HG03460 (cell line): ENCODE results near the gene ENTPD6.

Experiments
- ATAC-seq: cut with Tn5 transposase; IDR thresholded peaks from one replicate; pipeline ENCODE4 v1.9.1; 2021; ENCODE audit not compliant: unreplicated experiment

ENTPD6 gene

GRCh38 chr20:25274481-25274880 is 79.0 kb downstream of the ENTPD6 start:
- no peak for ATAC-seq

DNA sequence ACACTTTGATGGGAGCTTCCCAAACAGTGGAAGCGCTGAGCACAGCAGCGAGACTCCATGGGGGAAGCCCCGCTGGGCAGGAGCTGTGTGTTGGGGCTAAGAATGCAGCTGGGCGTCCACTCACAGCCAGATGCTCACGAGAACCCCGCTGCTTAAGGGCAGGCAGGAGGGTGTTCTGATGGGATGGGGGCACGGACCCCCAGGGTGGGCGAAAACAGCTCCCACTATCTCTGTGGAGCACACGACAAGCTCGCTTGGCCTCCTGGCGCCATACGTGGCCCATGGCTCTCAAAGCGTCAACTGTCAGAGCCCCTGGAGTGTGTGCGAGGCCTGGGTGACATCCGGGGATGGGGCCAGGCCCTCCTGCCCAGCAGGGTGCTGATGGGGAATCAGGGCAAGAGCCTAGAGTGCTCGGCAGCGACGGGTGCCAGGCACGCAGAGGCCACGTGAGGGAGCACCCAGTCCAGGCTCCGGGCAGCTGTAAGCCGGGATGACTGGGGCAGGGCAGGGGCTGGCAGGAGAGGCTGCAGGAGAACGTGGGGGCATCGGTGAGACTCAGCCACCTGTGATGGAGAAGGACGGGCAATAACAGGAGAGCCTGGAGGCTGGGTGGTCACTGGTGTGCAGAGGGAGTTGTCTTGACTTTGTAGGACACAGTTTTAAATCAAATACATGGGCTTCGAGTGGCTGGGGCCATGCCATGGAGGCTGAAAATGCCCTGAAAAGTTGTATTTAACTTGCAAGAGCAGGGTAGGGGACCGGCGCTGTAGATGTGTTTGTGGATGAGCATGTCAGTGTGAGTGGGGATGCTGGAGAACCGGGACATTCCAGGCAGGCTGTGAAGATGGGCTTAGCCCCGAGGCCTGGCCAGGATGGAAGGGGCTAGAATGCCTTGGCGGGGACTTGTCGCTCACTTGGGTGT is 79.6 kb downstream of the ENTPD6 start:
- no peak for ATAC-seq

DNA sequence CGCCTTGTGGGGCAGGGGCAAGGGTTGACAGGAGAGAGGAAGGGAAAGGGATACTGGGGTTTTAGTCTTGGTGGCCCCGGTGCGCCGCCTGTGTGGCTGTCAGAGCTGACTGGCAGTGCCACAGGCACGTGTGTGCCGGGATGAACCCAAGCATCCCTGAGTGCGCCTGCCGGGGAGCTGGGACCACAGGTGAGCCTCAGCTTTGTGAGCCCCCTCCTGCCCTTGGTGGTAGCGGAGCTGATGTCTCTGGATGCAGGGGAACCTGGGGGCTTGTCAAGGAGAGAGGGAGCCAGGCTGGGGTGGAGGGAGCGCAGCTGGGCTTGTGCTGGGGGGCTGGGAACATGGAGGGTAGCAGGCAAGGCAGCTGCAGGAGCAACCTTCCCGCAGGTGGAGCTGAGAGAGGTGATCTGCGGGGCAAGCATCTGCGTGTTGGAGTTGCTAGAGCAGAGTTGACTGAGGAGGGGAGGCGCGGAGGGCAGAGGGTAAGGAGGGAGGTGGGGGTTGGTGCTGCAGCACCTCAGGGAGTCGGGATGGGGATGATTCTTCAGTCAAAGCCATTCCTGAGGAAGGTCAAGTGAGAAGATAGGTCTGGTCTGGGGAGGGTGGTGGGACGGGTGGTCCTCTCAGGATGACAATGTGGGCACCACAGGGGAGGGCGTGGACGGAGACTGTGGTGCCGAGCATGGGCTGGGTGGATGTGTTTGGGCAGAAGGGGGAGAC is 80.5 kb downstream of the ENTPD6 start:
- no peak for ATAC-seq
